ENCODE data around the gene CEP89.

CEP89 gene

DNA sequence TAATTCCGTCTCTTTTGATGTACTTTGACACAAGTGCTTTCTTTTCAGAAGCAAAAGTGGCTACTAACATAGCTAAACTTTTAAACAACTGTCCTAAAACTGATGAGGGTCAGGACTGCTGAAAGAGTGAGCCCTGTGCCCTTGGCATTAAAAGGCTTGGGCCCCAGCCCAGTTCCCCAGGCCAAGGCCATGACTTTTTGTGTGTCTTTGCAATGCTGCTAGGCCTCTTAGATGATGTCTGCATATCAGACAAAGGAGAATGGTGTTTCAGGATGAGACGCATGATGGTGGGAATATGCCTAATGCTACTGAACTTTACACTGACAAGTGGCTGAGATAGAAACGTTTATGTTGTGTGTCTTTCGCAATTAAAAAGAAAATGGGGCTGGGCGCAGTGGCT lies 140.1 kb downstream of the CEP89 start:
- DNase-seq: no peak

DNA sequence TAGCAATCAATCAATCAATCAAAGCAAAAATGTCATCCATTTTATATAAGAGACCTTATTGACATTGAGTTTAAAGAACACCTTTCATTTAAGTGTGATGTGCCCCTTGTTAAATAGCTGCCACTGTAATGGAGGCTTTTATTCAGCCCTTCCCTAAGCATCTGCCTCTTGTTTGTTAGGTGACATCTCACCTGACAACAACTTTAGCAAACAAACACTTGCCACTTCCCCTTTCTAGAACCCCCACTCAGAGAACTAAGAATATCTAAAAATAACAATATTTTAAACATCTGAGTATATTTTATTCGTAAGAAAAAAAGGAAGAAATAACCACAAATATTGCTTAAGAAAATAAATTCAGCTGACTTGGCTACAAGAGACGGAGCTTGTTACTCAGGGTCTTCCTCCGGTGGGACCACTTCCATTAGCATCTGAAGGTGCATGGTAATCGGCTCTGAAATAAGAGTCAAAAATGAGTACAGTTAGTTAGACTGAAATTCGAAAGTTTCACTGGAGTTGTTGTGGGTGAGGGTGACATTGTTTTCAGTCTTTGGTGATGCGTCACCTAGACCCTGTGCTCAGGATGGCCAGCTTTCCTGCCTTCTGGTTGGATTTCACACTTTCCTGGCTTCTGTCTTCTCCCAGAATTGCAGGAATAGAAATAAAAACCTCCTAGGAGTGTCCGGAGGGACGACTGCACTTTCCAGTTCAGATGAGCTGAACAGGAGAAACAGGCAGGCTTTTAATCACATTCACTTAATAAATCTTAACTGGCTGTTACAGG lies 141.3 kb downstream of the CEP89 start:
- no peak for DNase-seq

DNA sequence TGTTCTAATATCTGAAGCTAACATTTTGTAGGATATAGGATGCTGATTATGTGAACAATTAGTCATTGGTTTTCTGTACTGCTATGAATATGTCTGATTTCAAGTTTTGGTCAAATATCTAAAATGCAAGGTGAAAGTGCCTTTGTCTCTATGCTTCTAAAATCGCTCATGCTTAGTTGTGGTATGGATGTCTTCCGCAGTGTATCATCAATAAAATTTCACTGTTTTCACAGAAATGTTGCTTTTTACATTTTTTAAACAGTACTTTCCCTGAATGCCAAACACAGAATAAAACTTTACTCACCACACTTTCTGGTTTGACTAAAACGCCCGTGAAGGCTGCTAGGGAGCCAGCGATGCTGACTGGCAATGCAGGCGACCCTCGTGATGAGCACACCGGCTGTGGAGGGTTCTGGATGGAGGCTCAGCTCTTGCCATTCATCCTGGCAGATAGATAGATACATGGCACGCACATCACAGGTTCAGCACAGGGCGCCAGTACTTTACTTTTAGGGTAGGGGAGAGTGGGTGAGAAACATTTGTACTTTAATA lies 142.3 kb downstream of the CEP89 start:
- DNase-seq: no peak

DNA sequence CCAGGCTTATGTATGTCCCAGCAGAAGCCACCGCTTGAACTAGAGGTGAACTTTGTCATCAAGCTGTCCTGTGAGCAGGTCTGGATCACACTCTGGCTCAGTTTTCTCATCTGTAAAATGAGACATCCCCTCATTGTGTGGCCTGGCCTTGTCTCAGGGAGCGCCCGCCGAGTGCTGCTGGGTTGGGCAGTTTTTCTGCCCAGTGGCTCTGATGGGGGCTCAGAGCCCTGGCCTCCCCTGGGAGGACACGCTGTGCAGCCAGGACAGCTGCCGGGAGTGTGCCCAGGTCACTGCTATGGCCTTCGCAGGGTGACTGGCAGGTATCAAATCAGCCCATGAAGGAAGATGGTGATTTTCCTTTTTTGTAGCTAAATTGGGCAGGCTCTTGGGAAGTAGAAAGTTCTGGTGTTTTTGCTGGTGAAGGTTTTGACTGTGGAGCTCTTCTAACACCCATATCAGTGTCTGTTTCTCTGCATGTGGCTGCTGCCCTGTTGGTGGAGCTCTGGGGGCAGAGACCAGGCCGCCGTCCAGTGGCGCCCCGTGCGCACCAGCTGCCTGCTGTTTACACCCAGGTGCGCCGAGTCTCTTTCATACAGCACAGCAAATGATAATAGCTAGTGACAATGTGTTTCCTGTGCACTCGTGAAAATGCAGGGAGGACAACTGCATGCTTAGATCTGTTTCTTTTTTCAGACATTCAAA lies 143.0 kb downstream of the CEP89 start:
- no peak for DNase-seq

DNA sequence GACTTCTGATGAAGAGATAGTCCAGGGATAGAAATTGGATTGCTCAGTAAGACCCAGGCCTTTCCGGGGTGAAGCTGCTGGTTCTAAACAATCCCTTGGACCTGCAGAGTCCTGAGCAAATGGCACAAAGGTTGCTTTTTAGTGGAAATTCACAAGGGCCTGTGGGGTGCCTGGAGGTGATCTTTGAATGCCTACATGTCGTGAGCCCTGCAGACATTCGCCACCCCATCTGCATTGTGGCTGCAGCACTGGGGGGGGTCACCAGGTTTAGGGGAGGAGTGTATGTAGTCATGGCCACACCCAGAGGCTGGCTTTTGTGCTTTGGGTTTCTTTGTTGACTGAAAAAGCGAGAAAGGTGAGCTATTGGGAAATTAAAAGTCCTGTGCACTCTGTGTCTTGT lies 143.6 kb downstream of the CEP89 start:
- no peak for DNase-seq

All from activated naive CD4-positive, alpha-beta T cell treated with anti-CD3 and anti-CD28 coated beads, Interleukin-2, amount 50 U/mL, for 16 hours (primary cell).